K562 (cell line): ENCODE data around the gene ZNF747. TPM values are rescaled to one million over a fixed set of nuclear protein-coding genes. Genes with fewer than 3 reads are reported as not detected.
A peak's percentile ranks its signal among the peaks of the same experiment; 100 is the strongest.

Experiments
- ATAC-seq: fragments of 200-7000 bp; cut with Tn5 transposase; 3 replicates; pipeline ENCODE4 v1.9.1; 2020; ENCODE audit warnings: moderate library complexity
- BruUV-seq: library from RNA; stranded (reverse); fragments of 400-500 nt; replicated peaks from 2 replicates; lab custom pipeline; 2021; lab: Mats Ljungman, UMichigan
- CTCF ChIA-PET: fragments of 300-600 bp; formaldehyde crosslinking; extraction: SDS; loops from one replicate; lab custom pipeline; 2021; ENCODE audit warnings: low intra/inter-chr PET ratio; lab: Yijun Ruan, JAX
- POLR2A ChIA-PET: fragments of 300-600, 350-650 bp; sonication (Branson Sonifier 250); formaldehyde crosslinking; extraction: SDS; loops from one replicate; lab custom pipeline; 2021; ENCODE audit warnings: antibody characterized with exemption, inconsistent platforms; lab: Yijun Ruan, JAX
- DNase-seq, 4 experiments: peaks; one replicate each; pipeline versions ENCODE4 v3.0.0 to v3.0.0-alpha.2; 2011 to 2018; ENCODE audit warnings: low spot score in 3 of 4, mixed read lengths in 3 of 4; ENCODE audit errors: extremely low read depth in 1 of 4
- FAIRE-seq: peaks from 2 replicates; lab custom pipeline; 2011; peaks lifted over from hg19 to GRCh38; lab: Jason Lieb, UNC
- H2AFZ ChIP-seq: 2 replicates; pipeline ENCODE4 v1.6.0; 2011; ENCODE audit warnings: low read depth, low read length, control low read depth, inconsistent platforms
- H3K27ac ChIP-seq: fragments of 200-600 bp; 3 replicates; pipeline ENCODE4 v1.8.0; 2011; ENCODE audit warnings: low read depth, mild to moderate bottlenecking, control low read depth, inconsistent platforms, low read length, moderate library complexity, mixed read lengths; ENCODE audit errors: extremely low read depth
- H3K27me3 ChIP-seq, 2 experiments: fragments of 300-600 bp in 1 of 2; 2 replicates in 1 of 2; 3 replicates in 1 of 2; pipeline versions ENCODE4 v1.6.0 to v1.8.0; 2011; ENCODE audit warnings: inconsistent platforms in 2 of 2, low read length in 2 of 2, mild to moderate bottlenecking in 1 of 2, mixed read lengths in 1 of 2, moderate library complexity in 1 of 2; ENCODE audit not compliant: control insufficient read depth in 2 of 2, insufficient read depth in 2 of 2
- H3K36me3 ChIP-seq: fragments of 300-600 bp; 3 replicates; pipeline ENCODE4 v1.8.0; 2011; ENCODE audit warnings: mild to moderate bottlenecking, low read length, inconsistent platforms; ENCODE audit not compliant: control insufficient read depth, insufficient read depth
- H3K4me1 ChIP-seq, 2 experiments: fragments of 200-600 bp in 1 of 2; replicated peaks in 1 of 2; 2 replicates in 1 of 2; 3 replicates in 1 of 2; pipeline versions ENCODE4 v1.5.1 to v1.8.0; 2011; ENCODE audit warnings: inconsistent platforms in 2 of 2, low read length in 2 of 2, mild to moderate bottlenecking in 1 of 2, mixed read lengths in 1 of 2, moderate library complexity in 1 of 2; ENCODE audit not compliant: control insufficient read depth in 2 of 2, insufficient read depth in 2 of 2
- H3K4me2 ChIP-seq: 2 replicates; pipeline ENCODE4 v1.6.1; 2011; ENCODE audit warnings: low read length, control low read depth, inconsistent platforms, mixed read lengths; ENCODE audit not compliant: insufficient read depth
- H3K4me3 ChIP-seq: fragments of 200-600 bp; sonication (generic), shearing (Covaris generic); 2 replicates; pipeline ENCODE4 v1.5.1; 2016; ENCODE audit warnings: control low read depth, inconsistent platforms
- H3K79me2 ChIP-seq: fragments of 200-600 bp; 3 replicates; pipeline ENCODE4 v1.8.0; 2011; ENCODE audit warnings: low read length, inconsistent platforms; ENCODE audit not compliant: control insufficient read depth, insufficient read depth
- H3K9ac ChIP-seq, 2 experiments: 2 replicates each; pipeline versions ENCODE4 v1.6.0 to v1.6.1; 2011; ENCODE audit warnings: low read depth in 2 of 2, low read length in 2 of 2, control low read depth in 1 of 2, inconsistent platforms in 1 of 2, mild to moderate bottlenecking in 1 of 2, mixed read lengths in 1 of 2; ENCODE audit not compliant: insufficient read depth in 1 of 2
- H3K9me1 ChIP-seq: one replicate; pipeline ENCODE4 v1.6.0; 2011; ENCODE audit warnings: inconsistent platforms, mild to moderate bottlenecking, low read length, moderate library complexity; ENCODE audit not compliant: control insufficient read depth, insufficient read depth
- H3K9me3 ChIP-seq: replicated peaks from 2 replicates; pipeline ENCODE4 v1.5.1; 2011; ENCODE audit warnings: low read depth, low read length, inconsistent platforms; ENCODE audit not compliant: control insufficient read depth, insufficient read depth
- H4K20me1 ChIP-seq: replicated peaks from 2 replicates; pipeline ENCODE4 v1.6.1; 2011; ENCODE audit warnings: low read length, inconsistent platforms, mixed read lengths; ENCODE audit not compliant: control insufficient read depth, insufficient read depth
- HDAC8 ChIP-seq: fragments of 450-650 bp; IDR thresholded peaks from 2 replicates; pipeline ENCODE4 v1.6.1; 2016; ENCODE audit warnings: mild to moderate bottlenecking, missing genetic modification characterization, moderate library complexity, missing compliant biosample characterization
- RBM25 ChIP-seq: fragments of 200-400 bp; formaldehyde crosslinking; IDR thresholded peaks from 2 replicates; pipeline ENCODE4 v1.6.1; 2018; ENCODE audit warnings: low read length, low read depth, moderate library complexity; ENCODE audit not compliant: severe bottlenecking
- TRIM24 ChIP-seq, 2 experiments: fragments of 450-650 bp; IDR thresholded peaks; 2 replicates each; pipeline ENCODE4 v1.6.1; 2016
- WGBS: fragments of 100-300 bp; shearing (Covaris generic); methylation state at CpG from one replicate; pipeline ENCODE4 v1.1.6; 2016; ENCODE audit warnings: low coverage, mixed read lengths; ENCODE audit not compliant: insufficient coverage; ENCODE audit errors: missing lambda C conversion rate; 5-methylcytosine and 5-hydroxymethylcytosine counted together
- in situ Hi-C: fragments of 300-500 bp; cut with MboI; formaldehyde crosslinking; loops from 4 replicates; pipeline ENCODE4 v1.15.0; 2018; ENCODE audit warnings: inconsistent platforms, mixed read lengths
- intact Hi-C: fragments of 100-400 bp; cut with micrococcal nuclease; formaldehyde crosslinking; loops from 2 replicates; pipeline ENCODE4 v1.14.2; 2022
- polyA plus RNA-seq, 8 experiments: library from polyadenylated mRNA; depleted of rRNA in 4 of 8; stranded (reverse) in 5 of 8; unstranded in 3 of 8; fragments of >200 nt; fragmentation: Nextera tagmentation in 2 of 8; fragmentation: Illumina TruSeq in 1 of 8; extraction: Ambion mirVana in 2 of 8; extraction: Trizol in 1 of 8; gene quantifications; 2 replicates each; pipeline versions ENCODE4 v1.2.1 to v1.2.3, GENCODE V29; 2011 to 2014; ENCODE audit warnings: inconsistent platforms in 1 of 8, missing spikeins in 1 of 8
- total RNA-seq, 7 experiments: library from RNA; depleted of rRNA in 6 of 7; stranded (reverse); fragments of >200 nt in 6 of 7; fragmentation: Illumina TruSeq in 2 of 7; extraction: Trizol in 2 of 7; gene quantifications; 2 replicates each; pipeline versions ENCODE4 v1.2.1 to v1.2.3, GENCODE V29; 2011 to 2021; ENCODE audit warnings: low replicate concordance in 1 of 7

The ZNF747 gene
- total and polyA plus RNA-seq, 9 of the 15 experiments (the other 6 are each of a cell fraction or from before 2014, with no cell fraction given): 0.14 to 3.3 (median 1.5) TPM

- Histone ChIP-seq H3K4me1 (no peaks in the 10 kb centered on the region; a peak in 2 of 5 replicates), H3K27me3 (no peaks in the 10 kb centered on the region), H3K79me2 (no peaks in the 10 kb centered on the region), H3K4me2 (no peak overlapping the region), H2AFZ (no peak overlapping the region), H3K9me3 (no peaks in the 10 kb centered on the region), H3K9me1 (peaks cover 2% of the 10 kb centered on the region), H3K36me3 (no peaks in the 10 kb centered on the region), H3K27ac (no peak overlapping the region), H3K9ac (no peak overlapping the region), H4K20me1 (no peaks in the 10 kb centered on the region), H3K4me3 (no peak overlapping the region)
- no peak for TF ChIP-seq HDAC8
- peak; percentile 31 for TF ChIP-seq RBM25
- CTCF ChIA-PET: no interaction called here
- no peak for DNase-seq
- BruUV-seq: no TSS peak
- no peak; the same call in 1 of the 3 replicates for ATAC-seq
- POLR2A ChIA-PET: interaction anchor here (0.6 to 1.9 kb wide), 9 partner anchors 8 to 52 kb away, joined by 3 to 5 read pairs (median 4); no protein-coding TSS in a partner anchor
- no peak for FAIRE-seq
- in situ Hi-C loops: no loop called here
- WGBS: 24% methylated on average over 4 of the region's 4 CpGs
- intact Hi-C loops: no loop called here
These were observed 24.2 kb downstream of the ZNF747 start for GRCh38 chr16:30510376-30510938.

- BruUV-seq: no TSS peak
- Histone ChIP-seq H3K9me3 (no peaks in the 10 kb centered on the region), H3K4me3 (no peak overlapping the region), H3K27ac (no peak overlapping the region), H3K36me3 (no peaks in the 10 kb centered on the region), H3K9ac (no peak overlapping the region), H2AFZ (no peak overlapping the region), H3K9me1 (no peaks in the 10 kb centered on the region), H4K20me1 (no peaks in the 10 kb centered on the region), H3K4me2 (no peak overlapping the region), H3K79me2 (no peaks in the 10 kb centered on the region)
- ChIA-PET POLR2A (interaction anchor here (0.7 to 1.9 kb wide), 6 partner anchors 9 to 39 kb away, joined by 3 to 5 read pairs (median 4); no protein-coding TSS in a partner anchor), CTCF (no interaction called here)
- intact Hi-C loops: no loop called here
- in situ Hi-C loops: no loop called here
- no peak for ATAC-seq
- no peak for DNase-seq
- 32% methylated on average over 4 of the region's 4 CpGs for WGBS
- FAIRE-seq: no peak
- TF ChIP-seq TRIM24 (IDR thresholded peaks at IDR 0.05): no peak
- TF ChIP-seq, all 486 proteins: peak for 0
- no peaks in the 10 kb centered on the region for H3K27me3 ChIP-seq
- H3K4me1 ChIP-seq: no peaks in the 10 kb centered on the region; a peak in 2 of 5 replicates
These were observed 25.4 kb downstream of the ZNF747 start for GRCh38 chr16:30509081-30509765.
